Spleen (tissue), 7 donors: ENCODE results near the gene RNH1.

ENCODE experiments used
- POLR2A ChIP-seq, 3 donors: fragments of 450-650 bp; IDR thresholded peaks; one replicate each; pipeline ENCODE4 v1.5.1; 2017; ENCODE audit warnings: antibody characterized with exemption in 3 of 3, mild to moderate bottlenecking in 1 of 3
- POLR2AphosphoS5 ChIP-seq, 3 donors: sonication (generic); formaldehyde crosslinking; IDR thresholded peaks; one replicate each; pipeline ENCODE4 v1.5.1; 2017; ENCODE audit warnings: antibody characterized with exemption in 3 of 3
- TF ChIP-seq, protein P1 (sequence below), 11 experiments: fragments of 200-600 bp in 7 of 11; fragments of 450-650 bp in 4 of 11; sonication (generic) in 4 of 11; IDR thresholded peaks in 8 of 11; conservative IDR thresholded peaks in 3 of 11; 1 replicate in 7 of 11; 2 replicates in 4 of 11; pipeline versions ENCODE4 v1.4.0 to v1.8.0; 2016 to 2021; ENCODE audit warnings: antibody characterized with exemption in 11 of 11, inconsistent platforms in 4 of 11, mild to moderate bottlenecking in 1 of 11
- donor health status: DM: no; HTN: no; CAD: no; lungs with moderate emphysema.
- donor health status: DM: no; HTN: no; CAD: no.
- donor health status: DM: no; HTN: no; CAD: no.

DNA sequence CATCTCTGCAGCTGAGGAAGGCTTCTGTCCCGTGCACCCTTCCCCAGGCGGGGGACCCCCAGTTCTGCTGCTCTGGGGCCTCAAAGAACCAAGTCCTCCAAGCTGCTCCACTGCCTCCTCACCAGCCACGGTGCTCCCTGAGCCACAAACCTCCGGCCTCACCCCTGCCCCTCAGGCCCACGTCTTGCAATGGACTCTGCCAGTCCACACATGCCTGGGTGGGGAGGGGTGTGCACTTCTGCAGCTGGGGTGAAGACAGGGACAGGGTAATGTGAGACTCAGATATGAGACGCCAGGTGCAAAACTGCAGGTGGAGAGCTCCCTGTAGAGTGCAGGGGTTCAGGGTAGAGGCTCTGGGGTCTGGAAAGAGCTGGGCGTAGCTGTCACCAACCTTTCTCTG is 60.2 kb downstream of the RNH1 start:
- no peak for TF ChIP-seq POLR2AphosphoS5 (IDR thresholded peaks at IDR 0.05)
- TF ChIP-seq, protein P1, sequence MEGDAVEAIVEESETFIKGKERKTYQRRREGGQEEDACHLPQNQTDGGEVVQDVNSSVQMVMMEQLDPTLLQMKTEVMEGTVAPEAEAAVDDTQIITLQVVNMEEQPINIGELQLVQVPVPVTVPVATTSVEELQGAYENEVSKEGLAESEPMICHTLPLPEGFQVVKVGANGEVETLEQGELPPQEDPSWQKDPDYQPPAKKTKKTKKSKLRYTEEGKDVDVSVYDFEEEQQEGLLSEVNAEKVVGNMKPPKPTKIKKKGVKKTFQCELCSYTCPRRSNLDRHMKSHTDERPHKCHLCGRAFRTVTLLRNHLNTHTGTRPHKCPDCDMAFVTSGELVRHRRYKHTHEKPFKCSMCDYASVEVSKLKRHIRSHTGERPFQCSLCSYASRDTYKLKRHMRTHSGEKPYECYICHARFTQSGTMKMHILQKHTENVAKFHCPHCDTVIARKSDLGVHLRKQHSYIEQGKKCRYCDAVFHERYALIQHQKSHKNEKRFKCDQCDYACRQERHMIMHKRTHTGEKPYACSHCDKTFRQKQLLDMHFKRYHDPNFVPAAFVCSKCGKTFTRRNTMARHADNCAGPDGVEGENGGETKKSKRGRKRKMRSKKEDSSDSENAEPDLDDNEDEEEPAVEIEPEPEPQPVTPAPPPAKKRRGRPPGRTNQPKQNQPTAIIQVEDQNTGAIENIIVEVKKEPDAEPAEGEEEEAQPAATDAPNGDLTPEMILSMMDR (IDR thresholded peaks at IDR 0.05 in 8 of 11, conservative IDR thresholded peaks at IDR 0.05 in 3 of 11): no peak
- TF ChIP-seq POLR2A (IDR thresholded peaks at IDR 0.05): no peak
